ENCODE measurements around the gene NELL1. TPM values are rescaled to one million over a fixed set of nuclear protein-coding genes. Genes with fewer than 3 reads are reported as not detected.

The NELL1 gene
- total and polyA plus RNA-seq, 2 donors (not counting 1 experiment from before 2014, with no cell fraction given) = not detected

DNA sequence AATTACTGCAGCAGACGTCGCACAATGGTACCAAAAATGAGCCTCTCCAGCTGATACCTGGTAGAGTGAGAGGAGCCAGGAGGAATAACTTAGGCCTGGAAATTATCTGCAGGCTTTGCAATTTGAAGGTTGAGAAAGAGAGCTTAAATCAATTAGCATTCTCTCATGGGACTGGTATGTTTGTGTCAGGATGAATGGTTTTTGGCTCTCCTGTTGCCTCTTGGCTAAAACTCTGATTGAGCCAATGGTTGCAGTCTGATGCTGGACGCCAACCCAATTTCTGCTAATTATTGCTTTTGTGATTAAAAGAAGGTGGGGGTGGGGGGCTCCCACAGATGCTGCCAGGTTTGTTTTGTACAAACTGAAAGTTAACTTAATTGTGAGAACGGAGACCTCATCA, 12.5 kb upstream of the NELL1 start:
- H3K9ac ChIP-seq (ENCODE audit: insufficient read depth, low read length) = no peak overlapping the region
- no peak overlapping the region for H3K27ac ChIP-seq (ENCODE audit: insufficient read depth, low read length)
- H3K27me3 ChIP-seq (ENCODE audit: control insufficient read depth, insufficient read depth, low read length) = no peaks in the 10 kb centered on the region
- DNase-seq (ENCODE audit: low read depth in 2 of 2) = no peak
- H3K9me3 ChIP-seq (ENCODE audit: control insufficient read depth, insufficient read depth, low read depth, low read length) = no peaks in the 10 kb centered on the region
- no peaks in the 10 kb centered on the region for H3K36me3 ChIP-seq (ENCODE audit: control insufficient read depth, insufficient read depth, low read length)
- H4K20me1 ChIP-seq (ENCODE audit: control insufficient read depth, extremely low read depth, insufficient read depth, low read length) = no peaks in the 10 kb centered on the region
- TF ChIP-seq, protein P1, sequence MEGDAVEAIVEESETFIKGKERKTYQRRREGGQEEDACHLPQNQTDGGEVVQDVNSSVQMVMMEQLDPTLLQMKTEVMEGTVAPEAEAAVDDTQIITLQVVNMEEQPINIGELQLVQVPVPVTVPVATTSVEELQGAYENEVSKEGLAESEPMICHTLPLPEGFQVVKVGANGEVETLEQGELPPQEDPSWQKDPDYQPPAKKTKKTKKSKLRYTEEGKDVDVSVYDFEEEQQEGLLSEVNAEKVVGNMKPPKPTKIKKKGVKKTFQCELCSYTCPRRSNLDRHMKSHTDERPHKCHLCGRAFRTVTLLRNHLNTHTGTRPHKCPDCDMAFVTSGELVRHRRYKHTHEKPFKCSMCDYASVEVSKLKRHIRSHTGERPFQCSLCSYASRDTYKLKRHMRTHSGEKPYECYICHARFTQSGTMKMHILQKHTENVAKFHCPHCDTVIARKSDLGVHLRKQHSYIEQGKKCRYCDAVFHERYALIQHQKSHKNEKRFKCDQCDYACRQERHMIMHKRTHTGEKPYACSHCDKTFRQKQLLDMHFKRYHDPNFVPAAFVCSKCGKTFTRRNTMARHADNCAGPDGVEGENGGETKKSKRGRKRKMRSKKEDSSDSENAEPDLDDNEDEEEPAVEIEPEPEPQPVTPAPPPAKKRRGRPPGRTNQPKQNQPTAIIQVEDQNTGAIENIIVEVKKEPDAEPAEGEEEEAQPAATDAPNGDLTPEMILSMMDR (conservative IDR thresholded peaks at IDR 0.05 in 1 of 2, IDR thresholded peaks at IDR 0.05 in 1 of 2; ENCODE audit: low read depth in 1 of 2, low read length in 2 of 2) = no peak
- no peak for TF ChIP-seq EZH2 (IDR thresholded peaks at IDR 0.05; ENCODE audit: low read length, missing control alignments)
- no peak overlapping the region for H3K4me3 ChIP-seq (replicated peaks in 1 of 4; ENCODE audit: control extremely low read depth in 1 of 4, insufficient read depth in 1 of 4, low read depth in 3 of 4, low read length in 4 of 4)
- no peaks in the 10 kb centered on the region for H3K79me2 ChIP-seq (ENCODE audit: control insufficient read depth, insufficient read depth, low read length)
- no peaks in the 10 kb centered on the region for H3K4me1 ChIP-seq (ENCODE audit: control insufficient read depth, extremely low read depth, insufficient read depth, low read length)
- H2AFZ ChIP-seq (ENCODE audit: low read length) = no peak overlapping the region
- H3K4me2 ChIP-seq (ENCODE audit: extremely low read depth, insufficient read depth, low read length) = no peak overlapping the region

DNA sequence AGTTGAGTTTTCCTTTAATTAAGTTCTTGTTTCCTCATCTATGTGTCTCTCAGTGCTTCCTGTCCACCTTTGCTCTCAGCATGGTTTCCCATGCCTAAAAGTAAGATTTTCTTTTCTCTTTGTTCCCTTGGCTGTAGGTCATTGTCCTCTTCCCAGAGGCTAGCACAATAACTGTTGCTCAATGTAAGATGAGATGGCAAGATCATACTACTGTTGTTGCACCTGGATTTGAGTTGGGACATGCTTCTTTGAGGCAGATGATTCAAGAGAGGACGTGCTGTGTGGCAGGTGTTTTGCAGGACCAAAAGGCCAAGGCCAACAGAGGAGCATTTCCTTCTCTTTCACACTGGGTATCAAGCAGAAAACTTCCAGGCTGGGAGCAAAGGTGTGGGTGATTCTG, 11.3 kb upstream of the NELL1 start:
- Histone ChIP-seq H3K9ac (ENCODE audit: insufficient read depth, low read length) (no peak overlapping the region), H3K27ac (ENCODE audit: insufficient read depth, low read length) (no peak overlapping the region), H3K4me1 (ENCODE audit: control insufficient read depth, extremely low read depth, insufficient read depth, low read length) (no peaks in the 10 kb centered on the region), H3K36me3 (ENCODE audit: control insufficient read depth, insufficient read depth, low read length) (no peaks in the 10 kb centered on the region), H4K20me1 (ENCODE audit: control insufficient read depth, extremely low read depth, insufficient read depth, low read length) (no peaks in the 10 kb centered on the region), H3K4me2 (ENCODE audit: extremely low read depth, insufficient read depth, low read length) (no peak overlapping the region), H3K4me3 (replicated peaks in 1 of 4; ENCODE audit: control extremely low read depth in 1 of 4, insufficient read depth in 1 of 4, low read depth in 3 of 4, low read length in 4 of 4) (no peak overlapping the region), H3K9me3 (ENCODE audit: control insufficient read depth, insufficient read depth, low read depth, low read length) (no peaks in the 10 kb centered on the region), H3K27me3 (ENCODE audit: control insufficient read depth, insufficient read depth, low read length) (no peaks in the 10 kb centered on the region), H3K79me2 (ENCODE audit: control insufficient read depth, insufficient read depth, low read length) (no peaks in the 10 kb centered on the region), H2AFZ (ENCODE audit: low read length) (no peak overlapping the region)
- DNase-seq (ENCODE audit: low read depth in 2 of 2) = no peak
- no peak for TF ChIP-seq EZH2 (IDR thresholded peaks at IDR 0.05; ENCODE audit: low read length, missing control alignments)

DNA sequence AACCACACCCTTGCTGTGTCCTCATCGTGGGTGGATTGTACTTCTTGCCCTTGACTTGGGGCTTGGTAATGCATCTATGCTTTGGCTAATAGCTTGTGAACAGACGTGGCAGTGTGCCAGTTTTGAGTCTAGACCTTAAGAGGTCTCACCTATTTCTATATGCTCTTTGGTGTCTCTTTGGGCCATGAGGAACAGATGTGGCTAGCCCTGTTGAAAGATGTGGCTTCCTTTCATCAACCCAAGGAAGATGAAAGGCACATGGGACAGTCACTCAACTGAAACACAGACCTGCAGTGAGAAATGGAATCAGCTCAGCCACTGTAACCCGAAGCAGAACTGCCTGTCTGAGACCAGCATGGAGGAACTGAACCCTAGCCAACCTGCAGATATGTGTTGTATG, 7.9 kb upstream of the NELL1 start:
- H3K4me2 ChIP-seq (ENCODE audit: extremely low read depth, insufficient read depth, low read length) = no peak overlapping the region
- H3K27ac ChIP-seq (ENCODE audit: insufficient read depth, low read length) = no peak overlapping the region
- no peak overlapping the region for H2AFZ ChIP-seq (ENCODE audit: low read length)
- no peaks in the 10 kb centered on the region for H3K36me3 ChIP-seq (ENCODE audit: control insufficient read depth, insufficient read depth, low read length)
- H3K27me3 ChIP-seq (ENCODE audit: control insufficient read depth, insufficient read depth, low read length) = no peaks in the 10 kb centered on the region
- H3K79me2 ChIP-seq (ENCODE audit: control insufficient read depth, insufficient read depth, low read length) = no peaks in the 10 kb centered on the region
- no peaks in the 10 kb centered on the region for H3K4me1 ChIP-seq (ENCODE audit: control insufficient read depth, extremely low read depth, insufficient read depth, low read length)
- no peaks in the 10 kb centered on the region for H4K20me1 ChIP-seq (ENCODE audit: control insufficient read depth, extremely low read depth, insufficient read depth, low read length)
- H3K9ac ChIP-seq (ENCODE audit: insufficient read depth, low read length) = no peak overlapping the region
- no peak for TF ChIP-seq EZH2 (IDR thresholded peaks at IDR 0.05; ENCODE audit: low read length, missing control alignments)
- TF ChIP-seq, protein P1 (conservative IDR thresholded peaks at IDR 0.05 in 1 of 2, IDR thresholded peaks at IDR 0.05 in 1 of 2; ENCODE audit: low read depth in 1 of 2, low read length in 2 of 2) = no peak
- no peak overlapping the region for H3K4me3 ChIP-seq (replicated peaks in 1 of 4; ENCODE audit: control extremely low read depth in 1 of 4, insufficient read depth in 1 of 4, low read depth in 3 of 4, low read length in 4 of 4)
- no peaks in the 10 kb centered on the region for H3K9me3 ChIP-seq (ENCODE audit: control insufficient read depth, insufficient read depth, low read depth, low read length)
- no peak for DNase-seq (ENCODE audit: low read depth in 2 of 2)
